H9 (cell line): ENCODE data around the gene ZC3HAV1. TPM values are rescaled to one million over a fixed set of nuclear protein-coding genes. Genes with fewer than 3 reads are reported as not detected.

Experiments used
- DNase-seq: peaks from one replicate; pipeline ENCODE4 v3.0.0-alpha.2; 2017
- H2AFZ ChIP-seq: one replicate; pipeline ENCODE4 v1.6.1; 2013; ENCODE audit warnings: mild to moderate bottlenecking, low read length, control low read depth, moderate library complexity
- H2AK5ac ChIP-seq: 2 replicates; pipeline ENCODE4 v1.6.1; 2013; ENCODE audit warnings: low read length, control low read depth, mixed read lengths; ENCODE audit not compliant: insufficient read length
- H2BK120ac ChIP-seq: one replicate; pipeline ENCODE4 v1.6.1; 2013; ENCODE audit warnings: low read depth, mild to moderate bottlenecking, low read length, control low read depth, inconsistent platforms; ENCODE audit not compliant: poor library complexity, severe bottlenecking
- H2BK12ac ChIP-seq: 2 replicates; pipeline ENCODE4 v1.6.1; 2013; ENCODE audit warnings: low read length, control low read depth, mixed read lengths, low read depth; ENCODE audit not compliant: insufficient read length
- H2BK15ac ChIP-seq: 2 replicates; pipeline ENCODE4 v1.6.1; 2013; ENCODE audit warnings: low read depth, low read length, control low read depth
- H2BK20ac ChIP-seq: one replicate; pipeline ENCODE4 v1.6.1; 2013; ENCODE audit warnings: low read depth, mild to moderate bottlenecking, low read length, control low read depth, inconsistent platforms; ENCODE audit not compliant: poor library complexity, severe bottlenecking
- H2BK5ac ChIP-seq: 2 replicates; pipeline ENCODE4 v1.6.1; 2013; ENCODE audit warnings: low read length, control low read depth, mixed read lengths; ENCODE audit not compliant: insufficient read length
- H3K14ac ChIP-seq: 2 replicates; pipeline ENCODE4 v1.6.1; 2013; ENCODE audit warnings: low read length, control low read depth; ENCODE audit not compliant: insufficient read depth
- H3K18ac ChIP-seq: 2 replicates; pipeline ENCODE4 v1.6.1; 2013; ENCODE audit warnings: low read depth, mild to moderate bottlenecking, mixed read lengths, low read length, control low read depth; ENCODE audit not compliant: insufficient read length
- H3K23ac ChIP-seq: 2 replicates; pipeline ENCODE4 v1.6.1; 2013; ENCODE audit warnings: low read length, control low read depth, mixed read lengths, low read depth; ENCODE audit not compliant: insufficient read length
- H3K23me2 ChIP-seq: 2 replicates; pipeline ENCODE4 v1.6.1; 2013; ENCODE audit warnings: low read depth, mild to moderate bottlenecking, mixed read lengths, low read length, control low read depth; ENCODE audit not compliant: insufficient read length, poor library complexity, severe bottlenecking
- H3K27ac ChIP-seq: 2 replicates; pipeline ENCODE4 v1.5.1; 2013; ENCODE audit warnings: low read length, control low read depth, mixed read lengths, low read depth; ENCODE audit not compliant: insufficient read length
- H3K27me3 ChIP-seq: 2 replicates; pipeline ENCODE4 v1.6.1; 2013; ENCODE audit warnings: low read length, control low read depth, inconsistent platforms; ENCODE audit not compliant: insufficient read depth
- H3K4ac ChIP-seq: 2 replicates; pipeline ENCODE4 v1.6.1; 2013; ENCODE audit warnings: low read depth, mild to moderate bottlenecking, control low read depth, inconsistent platforms, low read length, moderate library complexity
- H3K4me1 ChIP-seq: 2 replicates; pipeline ENCODE4 v1.6.1; 2013; ENCODE audit warnings: low read length, control low read depth, inconsistent platforms; ENCODE audit not compliant: insufficient read depth
- H3K4me2 ChIP-seq: 2 replicates; pipeline ENCODE4 v1.6.1; 2013; ENCODE audit warnings: low read length, control low read depth, mixed read lengths; ENCODE audit not compliant: insufficient read length, insufficient read depth
- H3K56ac ChIP-seq: 2 replicates; pipeline ENCODE4 v1.6.1; 2013; ENCODE audit warnings: low read depth, mild to moderate bottlenecking, mixed read lengths, low read length, control low read depth; ENCODE audit not compliant: insufficient read length
- H3K79me1 ChIP-seq: 2 replicates; pipeline ENCODE4 v1.6.1; 2013; ENCODE audit warnings: low read depth, mild to moderate bottlenecking, moderate library complexity, low read length, control low read depth, inconsistent platforms; ENCODE audit not compliant: insufficient read depth, poor library complexity, severe bottlenecking
- H3K79me2 ChIP-seq: 2 replicates; pipeline ENCODE4 v1.6.1; 2013; ENCODE audit warnings: low read length, control low read depth, inconsistent platforms; ENCODE audit not compliant: insufficient read depth
- H3K9ac ChIP-seq: 2 replicates; pipeline ENCODE4 v1.6.1; 2013; ENCODE audit warnings: low read length, control low read depth, mixed read lengths; ENCODE audit not compliant: insufficient read length; ENCODE audit errors: extremely low read depth
- H3K9me3 ChIP-seq: one replicate; pipeline ENCODE4 v1.6.1; 2013; ENCODE audit warnings: low read depth, low read length, inconsistent platforms; ENCODE audit not compliant: control insufficient read depth
- H3T11ph ChIP-seq: one replicate; pipeline ENCODE4 v1.6.1; 2013; ENCODE audit warnings: mild to moderate bottlenecking, low read length, control low read depth, inconsistent platforms
- H4K20me1 ChIP-seq: one replicate; pipeline ENCODE4 v1.6.1; 2013; ENCODE audit not compliant: control insufficient read depth, insufficient read length, insufficient read depth
- H4K5ac ChIP-seq: 2 replicates; pipeline ENCODE4 v1.6.1; 2013; ENCODE audit warnings: low read depth, mild to moderate bottlenecking, mixed read lengths, low read length, control low read depth; ENCODE audit not compliant: insufficient read length
- H4K8ac ChIP-seq: replicated peaks from 2 replicates; pipeline ENCODE4 v1.6.1; 2013; ENCODE audit warnings: low read length, control low read depth, mixed read lengths, low read depth; ENCODE audit not compliant: insufficient read length
- H4K91ac ChIP-seq: 2 replicates; pipeline ENCODE4 v1.6.1; 2013; ENCODE audit warnings: low read depth, mild to moderate bottlenecking, moderate library complexity, mixed read lengths, low read length, control low read depth; ENCODE audit not compliant: insufficient read length
- H3K27ac Mint-ChIP-seq, 3 experiments: 2 replicates in 2 of 3; 3 replicates in 1 of 3; pipeline ENCODE4 v1.8.0; 2020 to 2021; ENCODE audit warnings: mixed read lengths in 3 of 3, mild to moderate bottlenecking in 1 of 3, moderate library complexity in 1 of 3
- H3K27me3 Mint-ChIP-seq: 2 replicates; pipeline ENCODE4 v1.8.0; 2021; ENCODE audit warnings: low read depth, mild to moderate bottlenecking, moderate library complexity, mixed read lengths
- H3K36me3 Mint-ChIP-seq, 3 experiments: 2 replicates in 2 of 3; 3 replicates in 1 of 3; pipeline ENCODE4 v1.8.0; 2020 to 2021; ENCODE audit warnings: low read depth in 3 of 3, mixed read lengths in 3 of 3; ENCODE audit not compliant: insufficient read depth in 1 of 3
- H3K4me1 Mint-ChIP-seq, 2 experiments: 2 replicates each; pipeline ENCODE4 v1.8.0; 2020; ENCODE audit warnings: mixed read lengths in 2 of 2
- H3K4me3 Mint-ChIP-seq, 2 experiments: 2 replicates in 1 of 2; 3 replicates in 1 of 2; pipeline ENCODE4 v1.8.0; 2020 to 2021; ENCODE audit warnings: mild to moderate bottlenecking in 2 of 2, mixed read lengths in 2 of 2, moderate library complexity in 1 of 2
- H3K9me3 Mint-ChIP-seq, 2 experiments: 2 replicates in 1 of 2; 3 replicates in 1 of 2; pipeline ENCODE4 v1.8.0; 2020; ENCODE audit warnings: mild to moderate bottlenecking in 2 of 2, mixed read lengths in 2 of 2, moderate library complexity in 1 of 2
- CTCF ChIP-seq: fragments of 200-600 bp; sonication (generic); conservative IDR thresholded peaks from 3 replicates; pipeline ENCODE4 v1.8.0; 2021; ENCODE audit warnings: antibody characterized with exemption, mild to moderate bottlenecking
- WGBS: extraction: QIAGEN DNeasy Blood & Tissue Kit; methylation state at CpG from one replicate; pipeline ENCODE4 v1.1.7; 2013; ENCODE audit warnings: missing lambda C conversion rate, low lambda C conversion rate, mixed read lengths; ENCODE audit not compliant: insufficient read length; ENCODE audit errors: extremely low coverage; 5-methylcytosine and 5-hydroxymethylcytosine counted together
- total RNA-seq: library from RNA; stranded (reverse); gene quantifications from 2 replicates; pipeline ENCODE4 v1.2.1, GENCODE V29; 2021

Gene ZC3HAV1
- total RNA-seq, 1 experiment from 2014 or later, result 32.8 TPM

GRCh38 chr7:139061416-139061815, 48.1 kb downstream of the ZC3HAV1 start:
- Histone ChIP-seq H2BK15ac (no peak overlapping the region), H3K79me1 (no peaks in the 10 kb centered on the region), H4K5ac (no peak overlapping the region), H2BK120ac (no peak overlapping the region), H2AK5ac (no peak overlapping the region), H3K4ac (no peak overlapping the region), H3K4me2 (no peak overlapping the region), H2BK12ac (no peak overlapping the region), H2BK5ac (no peak overlapping the region), H3K14ac (no peak overlapping the region), H3T11ph (no peak overlapping the region), H3K27ac (no peak overlapping the region), H3K23ac (no peak overlapping the region), H3K79me2 (no peaks in the 10 kb centered on the region), H2BK20ac (no peak overlapping the region), H3K23me2 (no peaks in the 10 kb centered on the region), H3K9ac (no peak overlapping the region), H4K20me1 (no peaks in the 10 kb centered on the region), H2AFZ (no peak overlapping the region), H3K18ac (no peak overlapping the region), H3K56ac (no peak overlapping the region), H3K9me3 (no peaks in the 10 kb centered on the region), H3K4me1 (no peaks in the 10 kb centered on the region), H4K91ac (no peak overlapping the region), H4K8ac (no peak overlapping the region), H3K27me3 (no peaks in the 10 kb centered on the region)
- Mint-ChIP-seq H3K4me3 (no peak overlapping the region), H3K27ac (no peak overlapping the region), H3K36me3 (peaks cover 5 to 56% (median 11%) of the 10 kb centered on the region in 3 experiments; a peak in 6 of 7 replicates), H3K9me3 (no peaks in the 10 kb centered on the region), H3K27me3 (no peaks in the 10 kb centered on the region), H3K4me1 (peaks cover 3% of the 10 kb centered on the region in 2 experiments)
- no CpG with 5 or more reads among the region's 5 CpGs for WGBS
- no peak for DNase-seq
- TF ChIP-seq CTCF, result no peak
